Measurements from ENCODE around the gene SPINDOC.

The SPINDOC gene

DNA sequence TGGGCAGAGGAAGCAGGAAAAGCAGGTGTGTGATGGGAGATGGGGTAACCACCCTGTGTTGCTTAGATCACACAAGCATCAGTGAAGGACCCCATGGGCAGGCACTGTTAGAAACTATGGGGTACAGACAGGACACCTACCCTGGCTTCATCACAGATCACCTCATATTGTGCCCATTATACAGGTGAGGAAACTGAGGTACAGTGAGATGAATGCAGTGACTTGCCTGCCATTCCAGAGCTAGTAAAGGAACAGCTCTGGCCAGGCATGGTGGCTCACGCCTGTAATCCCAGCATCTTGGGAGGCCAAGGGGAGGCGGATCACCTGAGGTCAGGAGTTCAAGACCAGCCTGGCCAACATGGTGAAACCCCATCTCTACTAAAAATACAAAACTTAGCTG, 19.8 kb downstream of the SPINDOC start:
- DNase-seq (ENCODE audit: low read depth, low spot score), result no peak

- DNase-seq (ENCODE audit: low read depth, low spot score), result no peak
These were observed 21.4 kb downstream of the SPINDOC start for GRCh38 chr11:63834535-63835157.

- DNase-seq (ENCODE audit: low read depth, low spot score), result no peak
These were observed 21.9 kb downstream of the SPINDOC start for GRCh38 chr11:63835158-63835545.

DNA sequence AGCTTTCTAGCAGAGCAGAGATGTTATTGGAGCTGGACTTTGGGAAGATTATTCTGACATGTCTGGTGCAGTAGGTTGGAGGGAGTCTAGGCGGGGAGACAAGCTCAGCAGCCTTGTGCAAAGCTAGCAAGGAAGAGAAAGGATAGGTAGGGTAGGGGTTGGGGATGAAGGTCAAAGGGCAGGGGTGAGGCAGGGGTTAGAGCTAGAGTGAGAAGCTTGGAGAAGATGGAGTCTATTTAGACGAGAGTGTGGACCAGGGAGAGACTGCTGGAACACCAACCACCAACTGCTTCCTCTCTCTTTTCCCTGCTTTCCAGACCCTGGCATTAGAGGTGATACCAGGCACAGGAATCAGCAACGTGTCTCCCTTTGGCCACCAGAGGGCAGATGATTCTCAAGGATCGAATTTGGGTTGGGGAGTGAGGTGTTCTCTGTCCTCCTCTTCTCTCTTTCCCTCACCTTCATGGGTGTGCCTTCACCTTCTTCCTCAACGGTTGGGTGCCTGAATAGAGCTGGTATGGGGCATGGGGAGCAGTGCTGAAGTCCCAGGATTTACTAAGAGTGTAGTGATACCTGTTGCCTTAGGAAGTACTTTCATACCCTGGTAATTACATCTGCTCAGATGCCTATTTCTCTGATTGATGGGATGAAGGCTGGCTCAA, 23.9 kb downstream of the SPINDOC start:
- peak; percentile 88 for DNase-seq (ENCODE audit: low read depth, low spot score)

DNA sequence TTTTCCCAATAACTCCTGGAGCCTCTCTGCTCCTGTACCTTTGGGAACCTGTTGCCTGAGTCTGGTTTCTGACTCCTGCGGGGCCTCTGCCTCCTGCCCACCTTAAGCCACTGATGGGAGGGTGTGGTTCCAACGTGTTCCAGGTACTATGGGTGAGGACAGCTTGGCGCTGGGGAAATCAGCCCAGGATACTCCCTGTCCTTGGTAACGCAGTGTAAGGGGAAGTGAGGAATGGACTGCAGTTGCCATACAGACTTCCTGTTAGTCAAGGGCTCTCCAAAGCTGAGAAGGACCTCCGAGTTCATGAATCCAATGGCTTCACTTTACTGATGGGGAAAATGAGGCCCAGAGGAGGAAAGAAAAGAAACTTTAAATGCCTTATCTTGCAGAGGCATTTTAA, 24.5 kb downstream of the SPINDOC start:
- no peak for DNase-seq (ENCODE audit: low read depth, low spot score)

DNA sequence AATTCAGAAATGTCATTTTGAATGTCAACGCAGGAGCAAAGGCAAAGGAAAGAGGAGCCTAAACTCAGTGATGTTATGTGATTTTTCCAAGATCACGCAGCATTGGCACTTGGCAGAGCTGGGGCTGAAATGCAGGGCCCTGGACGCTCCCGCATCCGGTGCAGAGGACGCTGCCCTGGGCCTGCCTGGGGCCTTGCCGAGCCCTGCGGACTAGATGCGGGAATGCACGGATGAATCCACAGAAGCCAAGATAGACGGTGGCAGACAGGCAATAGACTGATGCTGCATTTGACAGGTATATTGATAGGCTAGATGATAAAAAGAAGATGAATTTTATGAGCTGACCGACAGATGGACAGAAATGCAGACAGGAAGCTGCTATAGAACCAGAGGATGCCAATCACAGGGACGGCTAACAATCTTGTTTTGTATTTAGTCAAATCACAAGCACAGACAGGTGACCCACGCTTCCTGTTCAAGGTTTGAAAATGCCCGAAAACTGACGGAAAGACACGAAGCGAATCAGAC, 25.0 kb downstream of the SPINDOC start:
- DNase-seq (ENCODE audit: low read depth, low spot score), result no peak

DNA sequence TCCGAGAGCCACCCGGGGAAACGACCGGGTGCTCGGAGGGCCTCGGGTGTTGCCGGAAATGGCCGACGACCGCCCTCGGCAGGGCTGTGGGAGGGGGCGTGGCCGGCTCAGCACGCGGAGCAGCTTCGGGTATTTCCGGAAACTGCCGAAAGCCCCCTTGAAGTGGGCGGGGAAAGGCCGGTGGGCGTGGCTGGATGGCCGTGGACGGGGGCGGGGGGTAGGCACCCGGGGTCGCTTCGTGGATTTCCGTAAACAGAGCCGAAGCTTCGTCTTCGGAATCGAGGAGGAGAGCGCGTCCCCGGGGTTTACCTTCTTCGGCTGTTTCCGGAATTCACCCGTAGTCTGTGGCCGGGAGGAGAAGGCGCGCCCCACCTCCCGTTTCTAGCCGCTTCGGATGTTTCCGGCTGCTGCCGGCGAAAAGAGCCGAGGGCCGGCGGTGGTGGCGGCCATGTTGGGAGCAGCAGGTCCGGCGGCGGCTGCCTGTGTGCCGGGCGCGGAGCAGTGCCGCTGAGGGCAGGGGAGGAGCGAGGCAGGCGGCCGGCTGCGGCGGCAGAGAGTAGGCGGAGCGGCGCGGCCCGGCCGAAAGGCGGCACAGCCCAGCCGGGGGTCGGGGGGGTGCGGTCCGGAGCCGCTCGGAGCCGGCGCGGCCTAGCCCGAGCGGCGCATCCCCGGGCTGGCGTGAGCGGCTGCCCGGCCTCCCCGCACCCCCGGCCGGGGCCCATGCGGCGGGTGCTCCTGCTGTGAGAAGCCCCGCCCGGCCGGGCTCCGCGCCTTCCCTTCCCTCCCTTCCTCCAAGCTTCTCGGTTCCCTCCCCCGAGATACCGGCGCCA, 25.6 kb downstream of the SPINDOC start, which contains the start of gene MARK2:
Gene MARK2, plus strand, starts transcription at position 433 of the 830 bp plus-strand sequence. Its CDS starts 397 bp downstream, at position 830.
- peak; percentile 99 for DNase-seq (ENCODE audit: low read depth, low spot score)

GRCh38 chr11:63839508-63840355, 26.5 kb downstream of the SPINDOC start:
- peak; percentile 46 for DNase-seq (ENCODE audit: low read depth, low spot score)

DNA sequence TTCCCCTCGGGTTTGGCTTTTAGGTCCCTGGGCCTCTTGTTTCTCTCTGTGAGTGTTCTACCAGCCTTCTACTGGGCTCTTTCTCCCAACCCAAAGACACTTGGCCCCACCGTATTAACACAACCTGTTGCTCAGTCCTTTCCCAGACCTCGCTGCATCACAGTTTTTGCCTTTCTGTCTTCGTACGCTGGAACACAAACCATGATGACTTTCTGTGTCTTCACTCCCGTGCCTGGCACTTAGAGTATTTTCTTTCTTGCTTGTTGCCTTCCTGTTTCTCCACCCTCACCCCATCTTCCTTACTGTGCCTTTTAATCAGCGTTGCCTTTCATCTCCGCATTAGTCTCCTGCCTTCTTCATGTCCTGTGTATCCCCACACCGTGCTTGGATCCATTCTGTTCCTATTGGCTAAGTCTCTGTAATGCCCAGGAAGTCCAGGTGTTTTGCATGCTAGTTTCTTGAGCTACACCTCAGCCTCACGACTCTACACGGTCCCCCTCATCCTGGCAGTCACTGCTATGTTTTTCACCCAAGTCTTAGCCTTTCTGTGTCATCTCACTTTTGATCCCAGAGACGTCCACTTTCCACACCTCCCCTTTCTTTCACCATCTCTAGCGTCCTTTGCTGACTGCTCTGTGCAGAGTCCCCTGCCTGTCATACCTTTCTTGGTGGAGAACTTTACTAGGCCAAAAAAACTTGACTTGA, 27.3 kb downstream of the SPINDOC start:
- no peak for DNase-seq (ENCODE audit: low read depth, low spot score)

DNA sequence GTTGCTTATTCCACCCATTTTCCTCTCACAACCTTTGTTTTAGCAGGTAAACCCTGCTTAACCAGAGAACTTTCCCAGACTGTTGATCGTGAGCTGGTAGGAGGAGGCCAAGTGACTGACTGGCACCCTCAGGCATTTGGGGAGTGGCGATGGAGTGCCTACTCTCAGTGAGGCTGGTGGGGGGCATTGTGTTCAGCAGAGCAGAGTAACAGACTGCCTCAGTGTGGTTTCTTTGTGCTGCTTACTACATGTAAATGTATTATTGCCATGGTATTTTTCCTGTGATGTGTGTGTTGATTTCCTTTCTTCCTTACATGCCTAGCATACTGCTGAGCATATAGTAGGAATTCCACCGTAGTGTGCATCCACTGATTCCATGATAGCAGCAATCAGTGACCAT, 28.3 kb downstream of the SPINDOC start:
- peak; percentile 86 for DNase-seq (ENCODE audit: low read depth, low spot score)

DNA sequence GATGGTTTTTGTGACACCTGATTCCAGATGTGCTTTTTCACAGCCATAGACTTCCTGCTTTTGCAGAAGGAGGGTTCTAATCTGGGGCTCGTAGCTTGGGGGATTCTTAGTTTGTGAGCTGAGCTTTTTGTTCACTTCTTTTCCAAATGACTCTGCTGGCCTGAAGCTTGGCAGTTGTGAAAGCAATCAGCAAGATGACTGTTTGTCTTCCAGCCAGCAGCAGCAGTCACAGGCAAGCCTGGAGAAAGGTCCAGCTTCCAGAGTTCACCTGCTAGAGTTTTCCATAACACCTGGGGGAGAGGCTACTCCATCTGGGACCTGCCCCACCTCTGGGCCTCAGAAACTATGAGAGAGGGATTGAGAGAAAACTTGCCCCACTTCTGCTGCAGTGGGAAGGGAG, 29.8 kb downstream of the SPINDOC start:
- no peak for DNase-seq (ENCODE audit: low read depth, low spot score)

DNA sequence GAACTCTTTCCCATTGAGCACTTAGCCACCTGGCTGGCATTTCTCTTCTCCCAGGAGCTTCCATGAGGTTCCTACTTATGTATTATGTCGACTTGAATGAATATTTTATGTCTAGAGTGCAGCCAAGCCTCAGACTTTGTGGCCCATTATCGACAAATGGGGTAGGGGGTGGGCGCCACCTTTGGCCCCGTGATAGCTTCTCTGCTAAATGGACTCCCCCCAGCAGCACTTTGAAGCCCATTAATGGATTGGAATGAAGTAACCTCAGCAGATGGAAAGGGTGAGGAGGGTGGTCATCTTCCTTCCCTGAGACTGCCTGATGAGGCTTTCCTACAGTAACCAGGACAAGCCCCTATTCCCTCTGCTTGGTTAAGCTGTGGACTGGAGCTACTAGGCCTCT, 31.6 kb downstream of the SPINDOC start:
- no peak for DNase-seq (ENCODE audit: low read depth, low spot score)

GRCh38 chr11:63845303-63845702, 32.0 kb downstream of the SPINDOC start:
- no peak for DNase-seq (ENCODE audit: low read depth, low spot score)

DNA sequence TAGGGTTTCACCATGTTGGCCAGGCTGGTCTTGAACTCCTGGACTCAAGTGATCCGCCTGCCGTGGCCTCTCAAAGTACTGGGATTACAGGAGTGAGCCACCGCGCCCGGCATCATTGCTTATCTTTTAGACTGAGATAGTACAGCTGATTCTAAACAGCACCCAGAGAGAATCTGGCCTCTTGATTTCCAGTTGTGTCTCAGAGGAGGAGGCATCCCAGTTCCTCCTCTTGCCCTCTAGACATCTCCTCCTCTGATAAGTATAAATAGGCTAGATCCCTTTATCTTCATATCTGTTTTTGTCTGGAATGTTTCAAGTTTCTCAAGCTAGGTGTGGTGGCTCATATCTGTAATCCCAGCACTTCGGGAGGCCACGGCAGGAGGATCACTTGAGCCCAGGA, 32.7 kb downstream of the SPINDOC start:
- no peak for DNase-seq (ENCODE audit: low read depth, low spot score)

GRCh38 chr11:63846897-63847296, 33.6 kb downstream of the SPINDOC start:
- DNase-seq (ENCODE audit: low read depth, low spot score), result no peak

DNA sequence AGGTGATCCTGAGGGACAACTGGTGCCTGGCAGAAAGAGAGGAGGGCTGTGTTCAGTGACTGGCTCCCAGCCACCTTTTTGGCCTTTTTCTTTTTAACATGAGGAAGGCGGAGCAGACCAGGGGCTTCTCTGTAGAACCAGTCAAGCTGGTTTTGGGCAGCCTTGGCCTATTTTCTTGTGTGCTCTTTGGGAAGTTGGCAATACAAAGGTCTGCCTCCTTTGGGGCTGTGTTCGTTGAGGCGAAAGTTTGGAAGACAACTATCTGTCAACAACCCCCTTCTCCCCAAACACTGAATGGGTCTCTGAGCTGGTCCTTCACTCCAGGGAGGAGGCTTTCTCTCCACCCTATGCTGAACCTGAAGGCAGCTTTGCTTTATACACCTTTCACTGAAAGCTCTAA, 34.1 kb downstream of the SPINDOC start:
- DNase-seq (ENCODE audit: low read depth, low spot score), result peak; percentile 87

DNA sequence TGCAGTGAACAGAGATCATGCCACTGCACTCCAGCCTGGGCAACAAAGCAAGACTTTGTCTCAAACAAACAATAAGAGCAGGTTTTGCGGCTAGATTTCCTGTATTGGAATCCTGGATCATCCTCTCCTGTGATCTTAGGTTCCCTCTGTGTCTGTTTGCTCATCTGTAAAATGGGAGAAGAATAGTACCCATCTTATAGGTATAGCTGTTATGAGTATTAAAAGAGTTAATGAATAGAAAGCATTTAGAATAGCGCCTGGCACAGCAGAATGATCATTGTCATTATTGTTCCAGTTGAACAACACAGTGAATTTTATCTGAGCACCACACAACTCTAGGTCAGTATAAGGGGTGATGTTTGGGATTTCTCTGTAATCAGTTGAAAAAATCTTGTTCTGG, 36.4 kb downstream of the SPINDOC start:
- DNase-seq (ENCODE audit: low read depth, low spot score), result no peak

- DNase-seq (ENCODE audit: low read depth, low spot score), result no peak
These were observed 37.7 kb downstream of the SPINDOC start for GRCh38 chr11:63850920-63851319.

- no peak for DNase-seq (ENCODE audit: low read depth, low spot score)
These were observed 38.1 kb downstream of the SPINDOC start for GRCh38 chr11:63851364-63851763.

- no peak for DNase-seq (ENCODE audit: low read depth, low spot score)
These were observed 40.2 kb downstream of the SPINDOC start for GRCh38 chr11:63853476-63853875.

- no peak for DNase-seq (ENCODE audit: low read depth, low spot score)
These were observed 41.4 kb downstream of the SPINDOC start for GRCh38 chr11:63854696-63855095.

All from ELF-1 (cell line).